ENCODE data around the gene MAGI2. TPM values are rescaled to one million over a fixed set of nuclear protein-coding genes. Genes with fewer than 3 reads are reported as not detected.
A peak's percentile ranks its signal among the peaks of the same experiment; 100 is the strongest.

The MAGI2 gene
- total RNA-seq, 1 donor from 2014 or later = 5.4 TPM

- Histone ChIP-seq H4K20me1 (ENCODE audit: insufficient read depth, low read length) (no peaks in the 10 kb centered on the region), H3K9ac (ENCODE audit: low read length) (no peak overlapping the region), H3K36me3 (ENCODE audit: insufficient read depth, low read length) (no peaks in the 10 kb centered on the region), H3K4me1 (ENCODE audit: insufficient read depth, low read length) (no peaks in the 10 kb centered on the region), H3K4me3 (ENCODE audit: insufficient read depth, low read depth, low read length) (no peak overlapping the region), H2AFZ (ENCODE audit: low read depth, low read length) (no peak overlapping the region), H3K27me3 (ENCODE audit: insufficient read depth, low read length) (no peaks in the 10 kb centered on the region), H3K9me3 (ENCODE audit: insufficient read depth, low read depth, low read length) (no peaks in the 10 kb centered on the region), H3K27ac (ENCODE audit: low read depth, low read length) (no peak overlapping the region), H3K79me2 (ENCODE audit: insufficient read depth, low read length) (no peaks in the 10 kb centered on the region), H3K4me2 (ENCODE audit: low read length) (no peak overlapping the region)
- Mint-ChIP-seq H3K4me1 (ENCODE audit: low read depth, unreplicated experiment) (peaks cover 10% of the 10 kb centered on the region), H3K4me3 (ENCODE audit: unreplicated experiment) (no peak overlapping the region), H3K27me3 (ENCODE audit: low read depth, unreplicated experiment) (no peaks in the 10 kb centered on the region), H3K36me3 (ENCODE audit: low read depth, unreplicated experiment) (no peaks in the 10 kb centered on the region), H3K27ac (ENCODE audit: unreplicated experiment) (no peak overlapping the region), H3K9me3 (ENCODE audit: unreplicated experiment) (no peaks in the 10 kb centered on the region)
- FAIRE-seq (no peak), DNase-seq (ENCODE audit: low read depth) (no peak)
- TF ChIP-seq CTCF (IDR thresholded peaks at IDR 0.05; ENCODE audit: insufficient read depth, low read depth, low read length) = no peak
- TF ChIP-seq EZH2 (IDR thresholded peaks at IDR 0.05; ENCODE audit: insufficient read depth, low read length) = no peak
These were observed 1268.2 kb downstream of the MAGI2 start for GRCh38 chr7:78185149-78185745.

DNA sequence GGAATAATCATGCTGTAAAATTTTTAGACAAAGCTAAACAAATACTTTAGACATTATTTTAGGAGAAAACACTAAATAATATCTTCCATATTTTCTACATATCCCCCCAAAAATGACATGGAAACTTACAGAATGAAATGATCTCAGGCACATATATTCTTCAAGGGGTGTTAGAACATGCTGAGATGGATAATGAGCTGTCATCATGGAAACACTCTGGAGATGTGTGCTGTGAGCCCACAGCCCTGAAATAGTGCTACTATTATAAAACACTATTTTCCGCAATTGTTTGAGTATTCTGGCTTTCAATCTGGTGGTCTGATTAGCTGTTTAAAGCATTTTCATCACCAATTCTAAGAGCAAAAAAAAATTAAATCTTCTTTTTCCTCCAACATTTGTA, 1269.2 kb downstream of the MAGI2 start:
- H3K4me3 Mint-ChIP-seq (ENCODE audit: unreplicated experiment) = no peak overlapping the region
- H3K9ac ChIP-seq (ENCODE audit: low read length) = no peak overlapping the region
- H3K4me3 ChIP-seq (ENCODE audit: insufficient read depth, low read depth, low read length) = no peak overlapping the region
- H3K36me3 Mint-ChIP-seq (ENCODE audit: low read depth, unreplicated experiment) = no peaks in the 10 kb centered on the region
- H3K4me2 ChIP-seq (ENCODE audit: low read length) = no peak overlapping the region
- H2AFZ ChIP-seq (ENCODE audit: low read depth, low read length) = no peak overlapping the region
- H3K27ac ChIP-seq (ENCODE audit: low read depth, low read length) = no peak overlapping the region
- no peak for FAIRE-seq
- H3K27me3 Mint-ChIP-seq (ENCODE audit: low read depth, unreplicated experiment) = no peaks in the 10 kb centered on the region
- H3K27ac Mint-ChIP-seq (ENCODE audit: unreplicated experiment) = no peak overlapping the region
- H3K9me3 Mint-ChIP-seq (ENCODE audit: unreplicated experiment) = no peaks in the 10 kb centered on the region
- no peaks in the 10 kb centered on the region for H3K9me3 ChIP-seq (ENCODE audit: insufficient read depth, low read depth, low read length)
- H3K4me1 Mint-ChIP-seq (ENCODE audit: low read depth, unreplicated experiment) = peaks cover 10% of the 10 kb centered on the region
- no peaks in the 10 kb centered on the region for H3K36me3 ChIP-seq (ENCODE audit: insufficient read depth, low read length)
- no peaks in the 10 kb centered on the region for H3K4me1 ChIP-seq (ENCODE audit: insufficient read depth, low read length)
- no peaks in the 10 kb centered on the region for H3K27me3 ChIP-seq (ENCODE audit: insufficient read depth, low read length)
- no peaks in the 10 kb centered on the region for H4K20me1 ChIP-seq (ENCODE audit: insufficient read depth, low read length)
- no peaks in the 10 kb centered on the region for H3K79me2 ChIP-seq (ENCODE audit: insufficient read depth, low read length)
- DNase-seq (ENCODE audit: low read depth) = no peak
- TF ChIP-seq EZH2 (IDR thresholded peaks at IDR 0.05; ENCODE audit: insufficient read depth, low read length) (no peak), CTCF (IDR thresholded peaks at IDR 0.05; ENCODE audit: insufficient read depth, low read depth, low read length) (no peak)

- no peak for TF ChIP-seq EZH2 (IDR thresholded peaks at IDR 0.05; ENCODE audit: insufficient read depth, low read length)
- TF ChIP-seq CTCF (IDR thresholded peaks at IDR 0.05; ENCODE audit: insufficient read depth, low read depth, low read length) = no peak
- Mint-ChIP-seq H3K4me1 (ENCODE audit: low read depth, unreplicated experiment) (peaks cover 13% of the 10 kb centered on the region), H3K36me3 (ENCODE audit: low read depth, unreplicated experiment) (no peaks in the 10 kb centered on the region), H3K4me3 (ENCODE audit: unreplicated experiment) (no peak overlapping the region), H3K27me3 (ENCODE audit: low read depth, unreplicated experiment) (no peaks in the 10 kb centered on the region), H3K27ac (ENCODE audit: unreplicated experiment) (no peak overlapping the region), H3K9me3 (ENCODE audit: unreplicated experiment) (no peaks in the 10 kb centered on the region)
- Histone ChIP-seq H3K27me3 (ENCODE audit: insufficient read depth, low read length) (no peaks in the 10 kb centered on the region), H3K36me3 (ENCODE audit: insufficient read depth, low read length) (no peaks in the 10 kb centered on the region), H3K4me1 (ENCODE audit: insufficient read depth, low read length) (no peaks in the 10 kb centered on the region), H2AFZ (ENCODE audit: low read depth, low read length) (no peak overlapping the region), H3K27ac (ENCODE audit: low read depth, low read length) (no peak overlapping the region), H3K79me2 (ENCODE audit: insufficient read depth, low read length) (no peaks in the 10 kb centered on the region), H3K9ac (ENCODE audit: low read length) (no peak overlapping the region), H3K4me2 (ENCODE audit: low read length) (no peak overlapping the region), H3K4me3 (ENCODE audit: insufficient read depth, low read depth, low read length) (no peak overlapping the region), H3K9me3 (ENCODE audit: insufficient read depth, low read depth, low read length) (no peaks in the 10 kb centered on the region), H4K20me1 (ENCODE audit: insufficient read depth, low read length) (no peaks in the 10 kb centered on the region)
- no peak for DNase-seq (ENCODE audit: low read depth)
- FAIRE-seq = peak; percentile 47
These were observed 1273.5 kb downstream of the MAGI2 start for GRCh38 chr7:78179827-78180477.

Data from astrocyte (in vitro differentiated cells and primary cell).